Measurements from ENCODE around the gene ZNF524. TPM values are rescaled to one million over a fixed set of nuclear protein-coding genes. Genes with fewer than 3 reads are reported as not detected.
A peak's percentile ranks its signal among the peaks of the same experiment; 100 is the strongest.

The ZNF524 gene
- total and polyA plus RNA-seq, 9 of the 15 experiments (the other 6 are each of a cell fraction or from before 2014, with no cell fraction given), result 0.08 to 15.6 (median 2.9) TPM

DNA sequence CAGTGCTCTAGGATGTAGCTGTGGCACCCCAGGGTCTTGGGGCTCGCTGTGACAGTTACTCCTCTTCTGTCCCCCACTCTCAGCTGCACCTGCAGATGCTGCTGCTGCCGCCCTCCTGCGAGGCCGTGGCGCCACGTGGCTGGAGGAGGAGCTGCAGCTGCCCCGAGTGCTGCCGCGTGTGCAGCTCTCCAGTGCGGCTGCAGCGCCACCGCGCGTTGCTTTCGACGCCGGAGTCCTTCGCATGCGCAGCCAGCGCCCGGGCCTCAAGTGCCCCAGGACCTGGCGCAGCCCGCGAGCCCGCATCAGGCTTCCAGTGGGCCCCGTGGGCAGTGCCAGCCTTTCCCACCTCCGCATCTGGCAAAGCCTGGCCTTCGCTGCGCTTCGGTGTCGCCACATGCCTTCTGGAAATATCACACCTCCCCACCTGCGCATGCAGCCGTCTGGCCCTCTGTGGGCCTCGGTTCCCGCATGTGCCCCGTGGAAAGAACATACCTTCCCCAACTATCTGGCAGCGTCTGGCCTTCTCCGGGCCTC, 40.0 kb downstream of the ZNF524 start (continued):
- TF ChIP-seq, protein P1, sequence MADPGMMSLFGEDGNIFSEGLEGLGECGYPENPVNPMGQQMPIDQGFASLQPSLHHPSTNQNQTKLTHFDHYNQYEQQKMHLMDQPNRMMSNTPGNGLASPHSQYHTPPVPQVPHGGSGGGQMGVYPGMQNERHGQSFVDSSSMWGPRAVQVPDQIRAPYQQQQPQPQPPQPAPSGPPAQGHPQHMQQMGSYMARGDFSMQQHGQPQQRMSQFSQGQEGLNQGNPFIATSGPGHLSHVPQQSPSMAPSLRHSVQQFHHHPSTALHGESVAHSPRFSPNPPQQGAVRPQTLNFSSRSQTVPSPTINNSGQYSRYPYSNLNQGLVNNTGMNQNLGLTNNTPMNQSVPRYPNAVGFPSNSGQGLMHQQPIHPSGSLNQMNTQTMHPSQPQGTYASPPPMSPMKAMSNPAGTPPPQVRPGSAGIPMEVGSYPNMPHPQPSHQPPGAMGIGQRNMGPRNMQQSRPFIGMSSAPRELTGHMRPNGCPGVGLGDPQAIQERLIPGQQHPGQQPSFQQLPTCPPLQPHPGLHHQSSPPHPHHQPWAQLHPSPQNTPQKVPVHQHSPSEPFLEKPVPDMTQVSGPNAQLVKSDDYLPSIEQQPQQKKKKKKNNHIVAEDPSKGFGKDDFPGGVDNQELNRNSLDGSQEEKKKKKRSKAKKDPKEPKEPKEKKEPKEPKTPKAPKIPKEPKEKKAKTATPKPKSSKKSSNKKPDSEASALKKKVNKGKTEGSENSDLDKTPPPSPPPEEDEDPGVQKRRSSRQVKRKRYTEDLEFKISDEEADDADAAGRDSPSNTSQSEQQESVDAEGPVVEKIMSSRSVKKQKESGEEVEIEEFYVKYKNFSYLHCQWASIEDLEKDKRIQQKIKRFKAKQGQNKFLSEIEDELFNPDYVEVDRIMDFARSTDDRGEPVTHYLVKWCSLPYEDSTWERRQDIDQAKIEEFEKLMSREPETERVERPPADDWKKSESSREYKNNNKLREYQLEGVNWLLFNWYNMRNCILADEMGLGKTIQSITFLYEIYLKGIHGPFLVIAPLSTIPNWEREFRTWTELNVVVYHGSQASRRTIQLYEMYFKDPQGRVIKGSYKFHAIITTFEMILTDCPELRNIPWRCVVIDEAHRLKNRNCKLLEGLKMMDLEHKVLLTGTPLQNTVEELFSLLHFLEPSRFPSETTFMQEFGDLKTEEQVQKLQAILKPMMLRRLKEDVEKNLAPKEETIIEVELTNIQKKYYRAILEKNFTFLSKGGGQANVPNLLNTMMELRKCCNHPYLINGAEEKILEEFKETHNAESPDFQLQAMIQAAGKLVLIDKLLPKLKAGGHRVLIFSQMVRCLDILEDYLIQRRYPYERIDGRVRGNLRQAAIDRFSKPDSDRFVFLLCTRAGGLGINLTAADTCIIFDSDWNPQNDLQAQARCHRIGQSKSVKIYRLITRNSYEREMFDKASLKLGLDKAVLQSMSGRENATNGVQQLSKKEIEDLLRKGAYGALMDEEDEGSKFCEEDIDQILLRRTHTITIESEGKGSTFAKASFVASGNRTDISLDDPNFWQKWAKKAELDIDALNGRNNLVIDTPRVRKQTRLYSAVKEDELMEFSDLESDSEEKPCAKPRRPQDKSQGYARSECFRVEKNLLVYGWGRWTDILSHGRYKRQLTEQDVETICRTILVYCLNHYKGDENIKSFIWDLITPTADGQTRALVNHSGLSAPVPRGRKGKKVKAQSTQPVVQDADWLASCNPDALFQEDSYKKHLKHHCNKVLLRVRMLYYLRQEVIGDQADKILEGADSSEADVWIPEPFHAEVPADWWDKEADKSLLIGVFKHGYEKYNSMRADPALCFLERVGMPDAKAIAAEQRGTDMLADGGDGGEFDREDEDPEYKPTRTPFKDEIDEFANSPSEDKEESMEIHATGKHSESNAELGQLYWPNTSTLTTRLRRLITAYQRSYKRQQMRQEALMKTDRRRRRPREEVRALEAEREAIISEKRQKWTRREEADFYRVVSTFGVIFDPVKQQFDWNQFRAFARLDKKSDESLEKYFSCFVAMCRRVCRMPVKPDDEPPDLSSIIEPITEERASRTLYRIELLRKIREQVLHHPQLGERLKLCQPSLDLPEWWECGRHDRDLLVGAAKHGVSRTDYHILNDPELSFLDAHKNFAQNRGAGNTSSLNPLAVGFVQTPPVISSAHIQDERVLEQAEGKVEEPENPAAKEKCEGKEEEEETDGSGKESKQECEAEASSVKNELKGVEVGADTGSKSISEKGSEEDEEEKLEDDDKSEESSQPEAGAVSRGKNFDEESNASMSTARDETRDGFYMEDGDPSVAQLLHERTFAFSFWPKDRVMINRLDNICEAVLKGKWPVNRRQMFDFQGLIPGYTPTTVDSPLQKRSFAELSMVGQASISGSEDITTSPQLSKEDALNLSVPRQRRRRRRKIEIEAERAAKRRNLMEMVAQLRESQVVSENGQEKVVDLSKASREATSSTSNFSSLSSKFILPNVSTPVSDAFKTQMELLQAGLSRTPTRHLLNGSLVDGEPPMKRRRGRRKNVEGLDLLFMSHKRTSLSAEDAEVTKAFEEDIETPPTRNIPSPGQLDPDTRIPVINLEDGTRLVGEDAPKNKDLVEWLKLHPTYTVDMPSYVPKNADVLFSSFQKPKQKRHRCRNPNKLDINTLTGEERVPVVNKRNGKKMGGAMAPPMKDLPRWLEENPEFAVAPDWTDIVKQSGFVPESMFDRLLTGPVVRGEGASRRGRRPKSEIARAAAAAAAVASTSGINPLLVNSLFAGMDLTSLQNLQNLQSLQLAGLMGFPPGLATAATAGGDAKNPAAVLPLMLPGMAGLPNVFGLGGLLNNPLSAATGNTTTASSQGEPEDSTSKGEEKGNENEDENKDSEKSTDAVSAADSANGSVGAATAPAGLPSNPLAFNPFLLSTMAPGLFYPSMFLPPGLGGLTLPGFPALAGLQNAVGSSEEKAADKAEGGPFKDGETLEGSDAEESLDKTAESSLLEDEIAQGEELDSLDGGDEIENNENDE (IDR thresholded peaks at IDR 0.05; ENCODE audit: low read depth, low read length), result no peak
- TF ChIP-seq, protein P2, sequence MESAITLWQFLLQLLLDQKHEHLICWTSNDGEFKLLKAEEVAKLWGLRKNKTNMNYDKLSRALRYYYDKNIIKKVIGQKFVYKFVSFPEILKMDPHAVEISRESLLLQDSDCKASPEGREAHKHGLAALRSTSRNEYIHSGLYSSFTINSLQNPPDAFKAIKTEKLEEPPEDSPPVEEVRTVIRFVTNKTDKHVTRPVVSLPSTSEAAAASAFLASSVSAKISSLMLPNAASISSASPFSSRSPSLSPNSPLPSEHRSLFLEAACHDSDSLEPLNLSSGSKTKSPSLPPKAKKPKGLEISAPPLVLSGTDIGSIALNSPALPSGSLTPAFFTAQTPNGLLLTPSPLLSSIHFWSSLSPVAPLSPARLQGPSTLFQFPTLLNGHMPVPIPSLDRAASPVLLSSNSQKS (CRISPR knock-in tag; IDR thresholded peaks at IDR 0.05), result no peak
- TF ChIP-seq DIDO1 (tag; IDR thresholded peaks at IDR 0.05; ENCODE audit: low read depth) (no peak), ZNF431 (CRISPR knock-in tag; IDR thresholded peaks at IDR 0.05) (peak; percentile 95), TAF7 (tag; IDR thresholded peaks at IDR 0.05) (no peak), NONO (IDR thresholded peaks at IDR 0.05; ENCODE audit: low read depth in 2 of 2, low read length in 1 of 2) (0 out of 4 replicates have a peak, but pooled peaks of 1 of the 2 experiments have one; percentile 42), NFE2 (IDR thresholded peaks at IDR 0.05; ENCODE audit: low read depth) (no peak), RBM34 (IDR thresholded peaks at IDR 0.05; ENCODE audit: borderline replicate concordance, insufficient read depth, low read length) (no peak), SAP30 (IDR thresholded peaks at IDR 0.05; ENCODE audit: borderline replicate concordance, insufficient read depth, low read depth, low read length, poor library complexity, severe bottlenecking) (no peak), MYBL2 (IDR thresholded peaks at IDR 0.05; ENCODE audit: low read depth) (no peak), MYBL2 (CRISPR knock-in tag; IDR thresholded peaks at IDR 0.05; ENCODE audit: borderline replicate concordance) (peak; percentile 81), STAG1 (CRISPR knock-in tag; IDR thresholded peaks at IDR 0.05; ENCODE audit: borderline replicate concordance) (peak; percentile 82), ZKSCAN1 (IDR thresholded peaks at IDR 0.05; ENCODE audit: low read depth, low read length) (no peak), PHF21A (IDR thresholded peaks at IDR 0.05; ENCODE audit: borderline replicate concordance, low read depth) (0 out of 2 replicates have a peak, but pooled peaks have one; percentile 8), FOXA1 (IDR thresholded peaks at IDR 0.05; ENCODE audit: borderline replicate concordance) (no peak), NR2C1 (IDR thresholded peaks at IDR 0.05) (no peak), NR2C1 (tag; IDR thresholded peaks at IDR 0.05) (no peak)
